Stimulated activated CD4-positive, alpha-beta T cell treated with anti-CD3 and anti-CD28 coated beads, Interleukin-12 subunit alpha, Interleukin-12 subunit beta, amount 100 ng/mL, for 24 hours (primary cell): ENCODE results near the gene PTPRN2.
"Not testable (repeated sequence)": the region's sequence is repeated elsewhere in the genome, so short reads cannot be mapped to it uniquely, and the experiment has no call there.

Experiments used
- DNase-seq, 2 experiments: peaks; one replicate each; pipeline ENCODE4 v3.0.0-alpha.2; 2020; ENCODE audit warnings: low read depth in 2 of 2

Gene PTPRN2

DNA sequence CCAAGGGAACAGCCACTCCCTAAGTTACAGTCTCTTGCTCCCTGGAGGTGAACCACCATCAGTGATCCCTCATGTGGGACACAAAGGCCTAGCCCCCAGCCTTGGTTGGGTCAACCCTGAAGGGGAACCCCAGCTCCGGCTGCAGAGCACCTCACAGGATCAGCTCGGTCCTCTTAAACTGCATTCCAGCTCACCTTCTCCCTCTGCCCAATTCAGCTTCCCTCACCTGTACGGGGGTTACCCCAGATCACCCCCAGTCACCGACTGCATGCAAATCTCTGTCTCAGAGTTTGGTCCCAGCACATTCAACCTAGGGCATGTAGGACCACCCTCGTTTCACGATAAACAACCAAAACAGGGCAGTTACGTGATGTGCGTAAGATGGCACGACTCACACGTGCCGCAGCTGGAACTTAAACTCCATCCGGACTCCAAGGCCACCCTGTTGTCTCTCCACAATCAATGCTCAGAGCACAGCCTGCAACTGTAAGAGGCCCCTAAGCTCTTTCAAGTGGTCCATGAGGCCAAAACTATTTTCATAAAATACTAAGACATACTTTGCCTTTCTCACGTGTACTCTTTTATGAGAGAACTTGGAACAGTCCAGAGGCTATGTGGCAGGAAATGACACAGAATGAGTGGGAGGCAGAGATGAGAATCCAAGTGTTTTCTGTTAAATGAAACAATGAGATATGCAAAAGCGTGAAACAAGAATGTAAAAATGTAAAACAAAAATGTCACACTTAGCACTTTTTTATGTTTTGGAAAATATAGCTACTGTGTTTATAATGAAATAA is 285.2 kb downstream of the PTPRN2 start:
- no peak for DNase-seq

GRCh38 chr7:158301207-158301606 is 286.4 kb downstream of the PTPRN2 start:
- DNase-seq: no peak

DNA sequence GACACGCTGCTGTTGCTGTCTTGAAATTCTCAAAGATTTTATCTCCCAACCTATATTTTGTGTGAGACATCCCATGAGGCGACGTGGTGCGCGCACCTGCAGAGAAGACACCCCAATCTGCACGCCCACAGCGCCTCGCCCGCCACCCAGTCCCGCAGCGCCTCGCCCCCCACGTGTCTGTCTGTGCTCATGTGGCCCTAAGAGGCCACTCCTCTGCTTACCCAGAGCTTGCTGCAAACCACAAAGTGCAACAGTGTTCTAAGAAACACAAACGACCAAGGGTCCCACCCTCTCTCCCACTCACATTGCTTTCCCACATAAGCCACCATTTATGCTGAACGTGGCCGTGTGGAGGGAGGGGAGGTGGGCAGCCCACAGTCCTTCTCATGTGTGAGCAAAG is 287.2 kb downstream of the PTPRN2 start:
- DNase-seq: no peak

DNA sequence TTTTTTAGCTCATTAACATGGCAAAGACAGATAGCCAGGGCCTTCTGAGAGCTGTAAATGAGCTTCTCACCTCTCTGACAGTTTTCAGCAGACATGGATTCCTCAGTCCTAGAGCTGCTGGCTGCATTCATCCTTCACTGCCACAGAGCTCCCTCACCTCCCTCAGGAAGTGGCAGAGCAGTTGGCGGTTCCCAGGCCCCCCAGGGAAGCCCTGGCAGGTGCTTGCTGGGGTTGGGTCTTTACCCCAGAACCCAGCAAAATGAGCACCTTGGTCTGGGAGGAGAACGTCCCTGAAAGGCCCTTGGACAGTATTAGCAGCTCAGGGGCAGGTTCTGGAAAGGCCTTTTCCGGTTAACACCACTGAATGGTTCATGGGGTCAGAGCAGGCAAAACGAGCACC is 288.0 kb downstream of the PTPRN2 start:
- no peak for DNase-seq

DNA sequence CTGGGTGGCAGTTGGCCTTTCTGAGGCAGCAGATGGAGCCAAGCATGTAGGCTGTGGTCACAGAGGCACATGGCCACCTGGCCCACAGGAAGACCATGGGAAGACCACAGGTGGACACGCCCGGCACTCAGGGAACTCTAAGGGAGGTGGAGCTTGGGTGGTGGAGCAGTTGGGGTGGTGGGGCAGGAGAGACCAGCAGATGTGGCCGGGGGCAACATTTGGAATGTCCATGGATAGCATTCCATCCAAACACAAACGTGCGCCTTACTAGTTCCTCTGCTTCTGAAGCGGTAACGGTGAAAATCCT is 290.9 kb downstream of the PTPRN2 start:
- no peak for DNase-seq

- no peak for DNase-seq
Measured at GRCh38 chr7:158295966-158296797, 291.4 kb downstream of the PTPRN2 start.

DNA sequence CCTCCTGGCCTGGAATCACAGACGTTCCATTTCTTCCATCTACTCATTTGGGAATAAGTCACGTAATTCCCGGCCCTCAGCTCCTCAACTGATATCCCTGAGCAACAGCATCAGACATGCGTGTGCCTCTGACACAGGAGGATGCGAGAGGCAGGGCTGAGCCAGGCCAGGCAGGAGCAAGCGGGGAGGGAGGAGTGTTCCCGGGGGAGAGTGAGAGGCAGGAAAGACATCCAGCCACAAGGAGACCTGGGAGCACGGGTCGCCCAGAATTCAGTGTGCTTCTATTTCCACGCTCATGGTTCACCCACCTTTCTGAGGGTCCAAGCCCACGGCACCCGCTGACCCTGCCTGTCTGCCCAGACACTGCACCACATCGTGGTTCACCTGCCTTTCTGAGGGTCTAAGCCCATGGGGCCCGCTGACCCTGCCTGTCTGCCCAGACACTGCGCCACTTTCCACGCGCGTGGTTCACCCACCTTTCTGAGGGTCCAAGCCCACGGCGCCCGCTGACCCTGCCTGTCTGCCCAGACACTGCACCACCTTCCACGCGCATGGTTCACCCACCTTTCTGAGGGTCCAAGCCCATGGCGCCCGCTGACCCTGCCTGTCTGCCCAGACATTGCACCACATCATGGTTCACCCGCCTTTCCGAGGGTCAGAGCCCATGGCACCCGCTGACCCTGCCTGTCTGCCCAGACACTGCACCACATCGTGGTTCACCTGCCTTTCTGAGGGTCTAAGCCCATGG is 293.0 kb downstream of the PTPRN2 start:
- DNase-seq: not testable (repeated sequence)

- no peak for DNase-seq
Measured at GRCh38 chr7:158292948-158293347, 294.7 kb downstream of the PTPRN2 start.

DNA sequence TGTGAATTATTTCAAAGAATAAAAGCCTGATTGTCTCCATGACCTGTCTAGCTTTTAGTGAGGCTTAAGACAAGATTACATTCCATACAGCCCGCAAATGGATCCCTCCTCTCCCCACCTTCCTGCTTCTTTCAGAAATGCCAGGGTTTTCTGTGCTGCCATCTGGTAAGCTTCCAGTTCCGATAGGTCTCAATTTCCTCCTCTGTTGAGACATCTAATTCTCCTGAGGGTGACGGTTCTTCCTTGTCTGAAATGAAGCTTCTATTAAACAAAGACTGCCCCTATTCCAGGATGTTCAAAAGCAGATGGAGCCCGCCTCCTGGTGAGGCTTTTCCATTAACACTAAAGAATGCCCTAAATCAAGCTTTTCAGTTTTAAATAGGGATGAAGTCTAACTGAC is 295.6 kb downstream of the PTPRN2 start:
- no peak for DNase-seq

DNA sequence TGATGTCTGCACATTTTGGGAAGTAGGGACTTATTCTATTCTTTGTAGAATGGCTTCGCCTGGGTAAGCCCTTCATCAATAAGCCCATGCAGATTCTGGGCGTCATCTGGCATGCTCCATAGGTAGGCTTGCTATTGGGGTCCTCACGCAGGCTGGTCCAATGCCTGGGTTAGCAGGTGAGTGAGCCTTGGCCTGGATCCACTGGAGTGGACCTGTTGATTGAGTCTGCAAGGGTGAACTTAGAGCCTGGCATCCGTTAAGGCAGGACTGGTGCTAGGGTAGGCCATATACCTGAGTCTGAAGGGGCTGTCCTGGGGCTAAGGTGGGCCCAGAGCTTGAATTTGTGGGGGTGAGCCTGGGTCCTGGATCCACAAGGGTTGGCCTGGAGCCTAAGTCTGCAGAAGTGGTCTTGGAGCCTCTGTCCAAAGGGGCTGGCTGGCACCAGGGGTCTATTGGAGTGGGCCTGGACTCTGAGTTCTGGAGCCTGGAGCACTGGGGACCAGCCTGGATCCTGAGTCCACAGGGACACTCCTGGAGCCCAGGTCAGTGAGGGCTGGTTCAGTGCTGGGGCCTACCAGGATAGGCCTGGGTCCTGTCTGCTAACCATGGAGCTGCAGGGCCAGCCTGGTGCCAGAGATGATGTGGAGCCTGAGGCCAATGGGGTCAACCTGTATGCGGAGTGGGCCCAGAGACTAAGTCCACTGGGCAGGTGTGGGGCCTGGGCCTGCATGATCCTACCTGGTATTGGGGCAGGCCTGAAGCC is 297.7 kb downstream of the PTPRN2 start:
- no peak for DNase-seq

DNA sequence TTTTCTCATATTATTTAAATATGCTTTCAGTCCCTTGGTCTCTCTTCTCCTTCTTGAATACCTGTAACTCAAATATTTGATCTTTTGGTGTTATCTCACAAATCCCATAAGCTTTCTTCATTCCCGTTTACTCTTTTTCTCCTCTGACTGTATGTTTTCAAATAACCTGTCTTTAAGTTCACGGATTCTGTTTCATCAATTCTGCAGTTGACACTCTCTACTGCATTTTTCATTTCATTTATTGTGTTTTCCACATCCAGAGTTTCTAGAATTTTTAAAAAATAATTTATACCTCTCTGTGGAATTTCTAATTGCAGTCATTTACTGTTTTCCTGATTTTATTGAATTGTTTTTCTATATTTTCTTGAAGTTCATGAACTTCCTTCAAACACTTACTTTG is 298.4 kb downstream of the PTPRN2 start:
- no peak for DNase-seq

DNA sequence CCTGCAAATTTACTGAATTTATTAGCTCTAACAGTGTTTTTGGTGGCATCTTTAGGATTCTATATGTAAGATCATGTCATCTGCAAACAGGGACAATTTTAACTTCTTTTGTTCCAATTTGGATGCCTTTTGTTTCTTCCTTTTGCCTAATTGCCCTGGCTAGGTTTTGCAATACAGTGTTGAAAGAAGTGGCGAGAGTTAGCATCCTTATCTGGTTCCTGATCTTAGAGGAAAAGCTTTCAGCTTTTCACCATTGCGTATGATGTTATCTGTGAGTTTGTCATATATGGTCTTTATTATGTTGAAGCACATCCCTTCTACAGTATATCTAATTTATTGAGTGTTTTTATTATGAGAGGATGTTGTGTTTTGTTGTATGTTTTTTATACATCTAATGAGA is 301.4 kb downstream of the PTPRN2 start:
- no peak for DNase-seq

DNA sequence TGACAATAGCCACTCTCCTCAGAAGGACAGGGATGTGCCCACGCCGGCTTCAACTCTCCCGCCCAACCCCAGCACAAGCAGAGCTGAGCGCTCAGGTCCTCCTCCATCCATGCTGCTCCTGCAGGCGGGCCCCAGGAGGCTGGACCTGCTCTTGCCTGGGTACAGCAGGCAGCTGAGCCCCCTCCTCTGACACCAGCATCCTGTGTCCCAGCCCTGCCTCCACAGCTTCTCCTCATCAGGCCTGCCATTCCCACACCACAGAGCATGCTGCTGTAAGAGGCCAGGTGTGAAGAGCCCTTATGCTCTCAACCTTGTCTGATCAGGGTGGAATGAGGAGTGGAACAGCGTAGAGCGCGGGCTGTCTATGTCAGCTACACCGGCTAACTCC is 302.2 kb downstream of the PTPRN2 start:
- no peak for DNase-seq

DNA sequence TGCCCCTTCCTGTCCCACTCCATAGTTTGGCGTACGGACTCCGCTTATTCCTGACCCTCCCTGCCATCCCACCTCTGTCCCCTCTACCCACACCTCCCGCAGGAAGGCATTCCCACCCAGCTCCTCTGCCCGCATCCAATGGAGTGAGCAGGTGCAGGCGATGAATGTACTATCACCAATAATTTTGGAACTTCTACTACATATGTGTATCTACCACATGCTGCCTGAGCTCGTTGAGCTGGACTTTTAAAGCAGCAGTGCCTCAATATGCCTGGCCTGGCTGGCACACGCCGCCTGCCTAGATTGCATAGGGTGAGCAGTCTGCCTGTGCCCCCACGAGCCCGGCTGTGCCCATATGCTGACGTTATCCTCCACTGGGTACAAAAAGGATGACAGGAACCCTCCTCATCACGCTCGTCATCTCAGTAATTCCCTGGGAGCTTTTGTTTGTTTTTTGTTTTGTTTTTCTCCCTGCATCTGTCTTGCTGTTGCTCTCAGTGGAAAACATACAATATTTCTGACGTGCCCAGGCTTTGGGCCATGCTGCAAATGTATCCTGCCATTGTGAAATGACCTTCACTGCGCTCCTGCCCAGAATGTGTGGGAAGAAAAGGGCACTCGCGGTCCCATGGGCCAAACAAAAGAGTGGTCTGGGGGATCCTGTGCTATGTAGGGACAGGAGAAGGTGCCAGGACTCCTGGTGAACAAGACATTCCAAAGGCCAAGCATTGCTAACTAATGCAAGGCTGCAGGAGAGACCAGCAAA is 302.8 kb downstream of the PTPRN2 start:
- DNase-seq: no peak

DNA sequence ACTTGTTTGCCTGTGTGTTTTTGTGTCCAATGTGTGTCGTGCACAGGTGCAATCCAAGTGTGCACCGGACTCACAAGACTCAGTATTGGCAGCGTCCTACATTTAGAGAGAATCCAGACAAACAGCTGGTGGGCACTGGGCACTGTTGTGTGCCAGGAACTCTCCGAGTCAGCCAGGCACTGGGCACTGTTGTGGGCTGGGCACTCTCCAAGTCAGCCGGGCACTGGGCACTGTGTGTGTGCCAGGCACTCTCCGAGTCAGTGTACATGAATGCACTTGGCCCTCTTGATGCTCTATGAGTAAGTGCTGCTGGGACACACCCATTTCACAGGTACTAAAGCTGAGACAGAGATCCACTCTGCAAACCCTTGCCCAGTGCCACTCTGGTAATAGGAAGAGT is 303.5 kb downstream of the PTPRN2 start:
- no peak for DNase-seq

- no peak for DNase-seq
Measured at GRCh38 chr7:158283016-158283974, 304.3 kb downstream of the PTPRN2 start.

DNA sequence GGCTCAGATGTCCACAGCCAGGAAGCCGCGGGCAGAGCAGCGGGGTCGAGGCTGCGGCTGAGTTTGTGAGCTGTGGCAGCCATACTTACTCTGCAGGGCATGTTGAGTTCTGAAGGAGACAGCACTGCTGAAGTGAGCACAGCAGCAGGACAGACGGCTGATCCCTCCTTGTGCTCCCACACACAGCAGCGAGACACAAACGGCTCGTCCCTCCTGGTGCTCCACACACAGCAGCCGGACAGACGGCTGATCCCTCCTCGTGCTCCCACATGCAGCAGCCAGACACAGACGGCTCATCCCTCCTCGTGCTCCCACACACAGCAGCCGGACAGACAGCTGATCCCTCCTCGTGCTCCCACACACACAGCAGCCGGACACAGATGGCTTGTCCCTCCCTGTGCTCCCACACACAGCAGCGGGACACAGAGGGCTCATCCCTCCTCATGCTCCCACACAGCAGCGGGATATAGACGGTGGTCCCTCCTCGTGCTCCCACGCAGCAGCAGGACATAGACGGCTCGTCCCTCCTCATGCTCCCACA is 305.1 kb downstream of the PTPRN2 start:
- DNase-seq: no peak

DNA sequence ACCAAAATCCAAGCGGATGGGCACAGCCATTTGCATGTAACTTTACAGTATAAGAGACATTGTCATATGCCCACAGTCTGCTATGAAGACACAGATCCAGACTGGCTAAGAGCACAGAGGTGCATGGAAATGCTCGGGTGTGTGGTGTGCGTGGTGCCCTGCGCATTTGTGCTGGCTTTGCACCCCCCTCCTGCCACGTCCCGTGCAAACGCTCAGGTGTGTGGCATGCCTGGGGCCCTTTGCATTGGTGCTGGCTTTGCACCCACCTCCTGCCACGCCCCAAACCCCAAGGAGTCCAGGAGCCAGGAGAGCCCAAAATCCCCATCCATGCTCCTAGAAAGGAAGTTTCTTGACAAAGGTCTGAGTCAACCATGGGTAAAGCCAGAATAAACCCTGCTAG is 306.2 kb downstream of the PTPRN2 start:
- no peak for DNase-seq

- DNase-seq: no peak
Measured at GRCh38 chr7:158280448-158281144, 307.0 kb downstream of the PTPRN2 start.
